PC-3 (cell line): Measurements from ENCODE around the gene PADI1. TPM values are rescaled to one million over a fixed set of nuclear protein-coding genes. Genes with fewer than 3 reads are reported as not detected.

Experiments used
- ATAC-seq: fragments of 200-7000 bp; cut with Tn5 transposase; 2 replicates; pipeline ENCODE4 v1.9.1; 2020; ENCODE audit warnings: mild to moderate bottlenecking, moderate library complexity
- BruUV-seq: library from RNA; stranded (reverse); fragments of 400-500 nt; replicated peaks from 2 replicates; lab custom pipeline; 2021; lab: Mats Ljungman, UMichigan
- CTCF ChIA-PET: fragments of 300-600 bp; sonication (Branson Sonifier 250); formaldehyde crosslinking; loops from one replicate; lab custom pipeline; 2022; ENCODE audit warnings: antibody characterized with exemption; lab: Charles Lee
- POLR2A ChIA-PET: fragments of 300-600 bp; sonication (Branson Sonifier 250); formaldehyde crosslinking; loops from one replicate; lab custom pipeline; 2022; ENCODE audit warnings: antibody characterized with exemption; ENCODE audit not compliant: unreplicated experiment; lab: Charles Lee
- DNase-seq: peaks from one replicate; pipeline ENCODE4 v3.0.0-alpha.2; 2015
- H2AFZ ChIP-seq: fragments of 300-600 bp; sonication (generic); 2 replicates; pipeline ENCODE4 v1.6.0; 2016; ENCODE audit warnings: antibody characterized with exemption, low read length
- H3F3A ChIP-seq: fragments of 300-600 bp; sonication (generic); one replicate; pipeline ENCODE4 v1.6.0; 2017; ENCODE audit warnings: antibody characterized with exemption, low read length, control low read depth, mild to moderate bottlenecking; ENCODE audit not compliant: unreplicated experiment
- H3K27ac ChIP-seq: fragments of 300-600 bp; sonication (generic); 2 replicates; pipeline ENCODE4 v1.5.1; 2016; ENCODE audit warnings: mild to moderate bottlenecking, low read length
- H3K27me3 ChIP-seq: fragments of 300-600 bp; sonication (generic); 2 replicates; pipeline ENCODE4 v1.6.1; 2016; ENCODE audit warnings: low read length, mixed read lengths
- H3K36me3 ChIP-seq: fragments of 300-600 bp; sonication (generic); 2 replicates; pipeline ENCODE4 v1.6.1; 2016; ENCODE audit warnings: low read depth, mixed run types, low read length, mixed read lengths
- H3K4me1 ChIP-seq: fragments of 300-600 bp; sonication (generic); 2 replicates; pipeline ENCODE4 v1.5.1; 2016; ENCODE audit warnings: low read length; ENCODE audit not compliant: insufficient read depth
- H3K4me2 ChIP-seq: fragments of 300-600 bp; sonication (generic); 2 replicates; pipeline ENCODE4 v1.6.0; 2016; ENCODE audit warnings: low read length
- H3K4me3 ChIP-seq: fragments of 300-600 bp; sonication (generic); 2 replicates; pipeline ENCODE4 v1.5.1; 2016; ENCODE audit warnings: mild to moderate bottlenecking, low read length, mixed read lengths
- H3K79me2 ChIP-seq: fragments of 300-600 bp; sonication (generic); 2 replicates; pipeline ENCODE4 v1.6.1; 2017; ENCODE audit warnings: low read length, mixed read lengths
- H3K9ac ChIP-seq: fragments of 300-600 bp; sonication (generic); 2 replicates; pipeline ENCODE4 v1.6.0; 2016; ENCODE audit warnings: mild to moderate bottlenecking, low read length
- H3K9me2 ChIP-seq: fragments of 300-600 bp; sonication (generic); replicated peaks from 2 replicates; pipeline ENCODE4 v1.6.1; 2016; ENCODE audit warnings: mixed run types, low read length, mixed read lengths
- H3K9me3 ChIP-seq: fragments of 300-600 bp; sonication (generic); 2 replicates; pipeline ENCODE4 v1.6.1; 2016; ENCODE audit warnings: low read length, mixed read lengths
- H4K20me1 ChIP-seq: fragments of 300-600 bp; sonication (generic); 2 replicates; pipeline ENCODE4 v1.6.1; 2016; ENCODE audit warnings: low read length, mixed read lengths
- EZH2 ChIP-seq: fragments of 300-600 bp; sonication (generic); IDR thresholded peaks from one replicate; pipeline ENCODE4 v1.6.1; 2017; ENCODE audit warnings: antibody characterized with exemption, mild to moderate bottlenecking, low read length; ENCODE audit not compliant: unreplicated experiment
- EZH2phosphoT487 ChIP-seq: fragments of 300-600 bp; sonication (generic); IDR thresholded peaks from 2 replicates; pipeline ENCODE4 v1.6.1; 2018; ENCODE audit warnings: mild to moderate bottlenecking, antibody characterized with exemption, low read length, borderline replicate concordance
- intact Hi-C: fragments of 100-400 bp; cut with micrococcal nuclease; formaldehyde crosslinking; loops from 2 replicates; pipeline ENCODE4 v1.9.0; 2023
- total RNA-seq: library from RNA; depleted of rRNA; stranded (reverse); fragments of >200 nt; gene quantifications from 2 replicates; pipeline ENCODE4 v1.2.3, GENCODE V29; 2014
- TF ChIP-seq, protein P1 (sequence below): fragments of 300-600 bp; sonication (generic); conservative IDR thresholded peaks from 2 replicates; pipeline ENCODE4 v1.5.1; 2017; ENCODE audit warnings: antibody characterized with exemption, low read depth, mild to moderate bottlenecking, low read length

PADI1 gene
- total RNA-seq, 1 experiment from 2014 or later: 0.73 TPM

DNA sequence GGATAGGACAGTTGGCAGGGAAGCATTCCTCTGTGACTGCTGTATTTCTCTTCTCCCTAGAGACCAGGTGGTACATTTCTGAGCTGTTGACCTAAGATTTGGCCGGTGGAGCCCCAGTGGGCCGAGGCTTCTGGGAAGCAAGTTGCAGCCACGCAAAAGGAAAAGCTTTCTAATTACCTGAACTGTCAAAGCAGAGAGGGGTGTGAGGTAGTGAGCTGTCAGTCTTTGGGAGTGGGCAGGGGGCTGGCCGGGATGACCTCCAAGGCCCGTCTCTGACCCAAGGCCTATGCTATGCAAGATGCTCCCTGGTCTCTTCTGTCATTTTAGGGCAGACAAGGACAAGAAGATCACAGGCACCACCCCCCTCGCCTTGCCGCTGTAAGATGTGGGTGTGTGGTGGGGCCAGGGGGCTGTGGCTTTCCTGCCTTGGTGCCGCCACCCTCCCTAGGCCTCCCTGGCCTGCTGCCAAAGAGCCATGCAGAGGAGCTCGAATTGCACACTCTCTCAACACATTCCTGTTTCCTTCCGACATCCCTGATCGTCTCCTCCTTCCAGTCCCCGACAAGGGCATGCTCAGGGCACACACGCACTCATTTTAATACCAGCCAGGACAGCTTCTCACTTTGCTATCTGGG lies 7.7 kb downstream of the PADI1 start:
- H3K27ac ChIP-seq: no peak overlapping the region
- no peak for ATAC-seq
- intact Hi-C loops: no loop called here
- ChIA-PET CTCF (no interaction called here), POLR2A (no interaction called here)
- no peaks in the 10 kb centered on the region for H3K36me3 ChIP-seq
- H3K4me1 ChIP-seq: peaks cover 31% of the 10 kb centered on the region
- no peak overlapping the region for H3K9ac ChIP-seq
- H3K79me2 ChIP-seq: no peaks in the 10 kb centered on the region
- no peak overlapping the region for H2AFZ ChIP-seq
- H3K4me3 ChIP-seq: no peak overlapping the region
- H3K9me3 ChIP-seq: no peaks in the 10 kb centered on the region
- no peak overlapping the region for H3K4me2 ChIP-seq
- no peaks in the 10 kb centered on the region for H3K27me3 ChIP-seq
- H3K9me2 ChIP-seq: no peaks in the 10 kb centered on the region
- BruUV-seq: no TSS peak
- no peaks in the 10 kb centered on the region for H4K20me1 ChIP-seq
- H3F3A ChIP-seq: no peaks in the 10 kb centered on the region
- TF ChIP-seq, protein P1, sequence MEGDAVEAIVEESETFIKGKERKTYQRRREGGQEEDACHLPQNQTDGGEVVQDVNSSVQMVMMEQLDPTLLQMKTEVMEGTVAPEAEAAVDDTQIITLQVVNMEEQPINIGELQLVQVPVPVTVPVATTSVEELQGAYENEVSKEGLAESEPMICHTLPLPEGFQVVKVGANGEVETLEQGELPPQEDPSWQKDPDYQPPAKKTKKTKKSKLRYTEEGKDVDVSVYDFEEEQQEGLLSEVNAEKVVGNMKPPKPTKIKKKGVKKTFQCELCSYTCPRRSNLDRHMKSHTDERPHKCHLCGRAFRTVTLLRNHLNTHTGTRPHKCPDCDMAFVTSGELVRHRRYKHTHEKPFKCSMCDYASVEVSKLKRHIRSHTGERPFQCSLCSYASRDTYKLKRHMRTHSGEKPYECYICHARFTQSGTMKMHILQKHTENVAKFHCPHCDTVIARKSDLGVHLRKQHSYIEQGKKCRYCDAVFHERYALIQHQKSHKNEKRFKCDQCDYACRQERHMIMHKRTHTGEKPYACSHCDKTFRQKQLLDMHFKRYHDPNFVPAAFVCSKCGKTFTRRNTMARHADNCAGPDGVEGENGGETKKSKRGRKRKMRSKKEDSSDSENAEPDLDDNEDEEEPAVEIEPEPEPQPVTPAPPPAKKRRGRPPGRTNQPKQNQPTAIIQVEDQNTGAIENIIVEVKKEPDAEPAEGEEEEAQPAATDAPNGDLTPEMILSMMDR: no peak
- TF ChIP-seq EZH2 (no peak), EZH2phosphoT487 (no peak)
- DNase-seq: no peak

DNA sequence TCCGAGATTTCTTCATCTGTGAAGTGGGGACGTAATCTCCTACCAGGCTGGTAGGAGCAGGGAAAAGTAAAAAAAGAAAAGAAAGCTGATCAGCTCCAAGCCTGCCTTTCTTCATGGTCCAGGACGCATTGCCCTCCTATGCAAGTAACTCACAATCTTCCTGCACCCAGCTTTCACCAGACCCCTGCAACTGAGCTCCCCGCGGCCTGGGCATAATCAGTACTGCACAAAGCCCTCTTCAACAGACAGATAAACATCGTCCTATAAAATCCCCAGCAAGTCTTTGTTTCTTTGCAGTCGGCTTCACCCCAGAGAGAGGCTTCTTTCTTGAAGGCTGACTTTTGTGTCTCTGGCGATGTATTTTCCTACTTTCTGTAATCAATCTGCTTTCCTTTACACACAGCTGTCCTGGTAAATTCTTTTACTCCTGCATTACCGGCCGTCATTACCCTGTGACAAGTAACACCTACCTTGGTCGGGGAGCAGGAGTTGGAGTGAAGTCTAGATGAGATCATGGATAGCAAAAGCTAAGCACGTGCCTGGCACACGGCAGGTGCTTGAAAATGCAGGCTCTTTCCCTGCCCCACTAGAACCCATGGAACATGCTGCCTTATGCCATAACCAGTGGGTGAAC lies 8.3 kb downstream of the PADI1 start:
- Histone ChIP-seq H2AFZ (no peak overlapping the region), H3K9ac (no peak overlapping the region), H3F3A (no peaks in the 10 kb centered on the region), H3K4me1 (peaks cover 25% of the 10 kb centered on the region), H3K4me3 (no peak overlapping the region), H4K20me1 (no peaks in the 10 kb centered on the region), H3K36me3 (no peaks in the 10 kb centered on the region), H3K27ac (no peak overlapping the region), H3K9me3 (no peaks in the 10 kb centered on the region), H3K79me2 (no peaks in the 10 kb centered on the region), H3K27me3 (no peaks in the 10 kb centered on the region), H3K9me2 (no peaks in the 10 kb centered on the region), H3K4me2 (no peak overlapping the region)
- DNase-seq (no peak), ATAC-seq (no peak)
- intact Hi-C loops: no loop called here
- BruUV-seq: no TSS peak
- POLR2A ChIA-PET: no interaction called here
- CTCF ChIA-PET: no interaction called here
- TF ChIP-seq EZH2 (no peak), EZH2phosphoT487 (no peak)
- TF ChIP-seq, protein P1: no peak

DNA sequence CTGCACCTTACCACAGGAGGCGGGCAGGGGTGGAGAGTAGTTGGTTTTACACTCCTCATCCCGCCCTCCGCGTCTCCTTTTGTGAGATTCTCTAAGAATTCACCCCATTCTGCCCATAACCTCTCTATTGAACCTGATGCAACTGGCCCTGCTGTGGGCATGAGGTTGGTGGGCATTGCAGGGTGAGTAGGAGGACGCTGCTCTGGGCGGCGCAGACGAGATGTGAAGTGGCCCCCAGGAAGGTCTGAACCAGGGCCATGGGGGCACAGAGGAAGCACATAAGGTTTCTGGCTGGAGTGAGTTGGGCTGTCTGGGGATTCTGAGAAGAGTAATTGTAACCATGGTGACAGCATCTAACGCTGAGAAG lies 8.8 kb downstream of the PADI1 start:
- H2AFZ ChIP-seq: no peak overlapping the region
- intact Hi-C loops: no loop called here
- POLR2A ChIA-PET: no interaction called here
- H3K9me2 ChIP-seq: no peaks in the 10 kb centered on the region
- no peaks in the 10 kb centered on the region for H4K20me1 ChIP-seq
- H3F3A ChIP-seq: no peaks in the 10 kb centered on the region
- H3K27me3 ChIP-seq: no peaks in the 10 kb centered on the region
- no peak for TF ChIP-seq EZH2phosphoT487
- TF ChIP-seq EZH2: no peak
- TF ChIP-seq, protein P1: no peak
- no peak for ATAC-seq
- CTCF ChIA-PET: no interaction called here
- no TSS peak for BruUV-seq
- DNase-seq: no peak
- no peak overlapping the region for H3K4me3 ChIP-seq
- no peak overlapping the region for H3K27ac ChIP-seq
- no peak overlapping the region for H3K9ac ChIP-seq
- peaks cover 20% of the 10 kb centered on the region for H3K4me1 ChIP-seq
- no peaks in the 10 kb centered on the region for H3K9me3 ChIP-seq
- no peaks in the 10 kb centered on the region for H3K36me3 ChIP-seq
- H3K4me2 ChIP-seq: no peak overlapping the region
- H3K79me2 ChIP-seq: no peaks in the 10 kb centered on the region
